Memory B cell (primary cell): ENCODE results near the gene RBM18.

ENCODE experiments used
- ATAC-seq: fragments of 150-1000 bp; cut with Tn5 transposase; 2 replicates; pipeline ENCODE4 v1.10.0; 2021; ENCODE audit warnings: low read depth, mild to moderate bottlenecking, moderate library complexity
- DNase-seq, 2 donors: peaks; one replicate each; pipeline ENCODE4 v3.0.0; 2022; ENCODE audit warnings: low spot score in 2 of 2
- H3K27ac Mint-ChIP-seq: one replicate; pipeline ENCODE4 v1.8.0; 2022; ENCODE audit warnings: mild to moderate bottlenecking, moderate library complexity, mixed read lengths
- H3K27me3 Mint-ChIP-seq: one replicate; pipeline ENCODE4 v1.8.0; 2022; ENCODE audit warnings: mixed read lengths
- H3K36me3 Mint-ChIP-seq: one replicate; pipeline ENCODE4 v1.8.0; 2022; ENCODE audit warnings: mild to moderate bottlenecking, mixed read lengths
- H3K4me1 Mint-ChIP-seq: one replicate; pipeline ENCODE4 v1.8.0; 2022; ENCODE audit warnings: mixed read lengths
- H3K4me3 Mint-ChIP-seq: one replicate; pipeline ENCODE4 v1.8.0; 2022; ENCODE audit warnings: mild to moderate bottlenecking, moderate library complexity, mixed read lengths
- H3K9me3 Mint-ChIP-seq: one replicate; pipeline ENCODE4 v1.8.0; 2022; ENCODE audit warnings: mixed read lengths

Gene RBM18

DNA sequence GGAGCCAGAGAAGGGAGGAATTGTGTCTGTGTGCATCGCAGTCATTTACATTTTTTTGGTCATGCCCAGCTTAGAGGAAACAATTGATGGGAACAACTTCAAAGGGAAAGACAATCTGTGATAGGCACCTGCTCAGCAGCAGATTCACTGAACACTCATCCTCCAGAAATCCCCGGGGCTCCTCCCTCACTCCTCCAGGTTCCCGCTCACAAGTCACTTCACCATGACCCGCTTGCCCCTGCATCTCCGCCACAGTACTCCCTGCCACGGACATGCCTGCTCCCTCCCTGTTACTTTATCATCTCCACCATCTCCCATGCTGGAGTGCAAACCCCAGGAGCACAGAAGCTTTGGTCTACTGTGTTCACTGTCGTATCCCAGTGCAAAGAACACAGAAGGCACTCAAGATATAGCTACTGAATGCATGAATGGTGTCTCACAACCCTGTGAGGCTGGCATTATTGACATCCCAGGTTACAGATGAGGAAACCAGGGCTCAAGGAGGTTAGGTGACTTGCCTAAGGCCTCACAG is 52.1 kb downstream of the RBM18 start:
- Mint-ChIP-seq H3K9me3 (no peaks in the 10 kb centered on the region), H3K4me1 (peaks cover 7% of the 10 kb centered on the region), H3K27ac (no peak overlapping the region), H3K4me3 (peak overlapping the region; percentile 57), H3K27me3 (peaks cover 41% of the 10 kb centered on the region), H3K36me3 (no peaks in the 10 kb centered on the region)
- DNase-seq (no peak), ATAC-seq (no peak)

DNA sequence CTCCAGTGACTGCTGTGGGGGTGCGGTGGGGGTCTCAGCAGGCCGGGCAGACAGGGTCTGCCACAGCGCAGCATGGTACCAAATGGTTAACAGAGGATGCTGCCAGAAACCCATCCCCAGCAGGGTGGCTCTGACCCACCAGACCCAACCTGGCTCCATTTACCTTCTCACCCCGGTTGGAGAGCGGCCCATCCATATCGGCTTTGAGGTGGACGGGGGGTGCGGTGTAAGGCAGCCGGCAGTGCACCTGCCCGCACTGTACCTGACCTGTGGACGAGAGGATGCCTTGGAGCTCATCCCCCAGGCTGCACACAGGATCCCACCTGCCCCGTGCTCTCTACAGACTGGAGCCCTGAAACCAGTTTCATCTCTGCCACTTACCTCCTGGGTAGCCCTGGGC is 55.2 kb downstream of the RBM18 start:
- no peak for ATAC-seq
- H3K4me1 Mint-ChIP-seq, result peaks cover 7% of the 10 kb centered on the region
- H3K27me3 Mint-ChIP-seq, result peaks cover 29% of the 10 kb centered on the region
- H3K27ac Mint-ChIP-seq, result no peak overlapping the region
- DNase-seq, result no peak
- no peak overlapping the region for H3K4me3 Mint-ChIP-seq
- no peaks in the 10 kb centered on the region for H3K36me3 Mint-ChIP-seq
- H3K9me3 Mint-ChIP-seq, result no peaks in the 10 kb centered on the region

DNA sequence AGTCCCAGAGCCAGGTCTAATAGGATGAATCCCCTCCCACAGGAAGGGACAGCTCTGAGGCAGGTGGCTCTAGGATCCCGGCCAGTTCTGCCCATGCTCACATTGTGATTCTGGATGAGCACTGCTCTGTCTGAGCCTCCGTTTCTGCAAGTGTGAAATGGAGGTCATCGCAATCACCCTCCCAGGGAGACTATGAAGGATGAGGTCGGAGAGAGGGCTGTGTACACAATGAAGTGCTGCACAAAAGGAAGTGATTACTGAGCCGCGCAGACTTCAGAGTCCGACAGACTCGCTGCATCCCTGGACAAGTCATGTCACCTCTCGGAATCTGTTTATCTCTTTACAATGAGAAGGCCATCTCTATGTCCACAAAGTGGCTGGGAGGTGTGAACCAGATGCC is 57.5 kb downstream of the RBM18 start:
- Mint-ChIP-seq H3K27ac (no peak overlapping the region), H3K27me3 (peaks cover 17% of the 10 kb centered on the region), H3K9me3 (no peaks in the 10 kb centered on the region), H3K36me3 (no peaks in the 10 kb centered on the region), H3K4me1 (no peaks in the 10 kb centered on the region), H3K4me3 (no peak overlapping the region)
- DNase-seq (no peak), ATAC-seq (no peak)

DNA sequence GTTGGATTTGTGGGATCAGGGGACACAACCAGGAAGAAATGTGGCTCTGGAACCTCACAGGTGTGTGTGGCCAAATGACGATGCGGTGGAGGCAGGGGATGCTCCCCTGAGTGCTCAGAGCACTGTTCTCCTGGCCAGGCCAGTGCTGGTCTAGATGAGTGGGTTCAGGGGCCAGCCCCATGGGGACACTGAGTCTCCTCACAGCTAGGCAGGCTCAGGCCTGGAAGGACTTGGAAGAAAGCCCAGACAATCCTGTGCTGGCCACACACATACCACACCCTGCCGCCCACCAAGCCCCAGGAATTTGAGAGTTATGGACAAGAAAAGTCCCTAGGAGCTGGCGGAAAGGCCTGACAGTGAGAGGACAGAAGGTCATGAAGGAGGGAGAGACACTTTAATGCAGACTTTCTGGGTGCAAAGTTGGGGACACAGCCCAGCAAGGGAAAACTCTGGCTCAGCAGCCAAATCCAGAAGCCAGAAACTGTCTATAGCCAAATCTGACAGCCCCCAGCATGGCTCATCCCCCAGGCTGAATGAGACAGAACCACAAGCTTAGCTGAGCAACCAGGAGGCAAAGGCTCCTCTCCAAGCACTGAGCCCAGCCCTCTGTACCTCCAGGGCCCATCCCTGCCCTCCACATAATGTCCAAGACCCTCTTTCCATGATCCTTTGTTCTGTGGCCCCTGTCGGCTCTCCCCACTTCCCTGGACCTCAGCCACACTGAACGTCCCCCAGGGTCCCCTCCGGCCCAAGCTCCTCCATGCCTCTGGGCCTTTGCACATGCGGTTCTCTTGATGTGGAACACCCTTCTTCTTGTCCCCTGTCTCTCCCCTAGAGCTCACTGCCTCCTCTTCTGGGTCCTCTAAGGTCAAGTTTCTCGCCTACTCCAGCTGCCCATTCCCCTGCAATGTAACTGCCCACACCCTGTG is 58.3 kb downstream of the RBM18 start:
- Mint-ChIP-seq H3K9me3 (no peaks in the 10 kb centered on the region), H3K36me3 (no peaks in the 10 kb centered on the region), H3K4me1 (no peaks in the 10 kb centered on the region), H3K27me3 (peaks cover 16% of the 10 kb centered on the region), H3K4me3 (no peak overlapping the region), H3K27ac (no peak overlapping the region)
- ATAC-seq (no peak), DNase-seq (no peak)

DNA sequence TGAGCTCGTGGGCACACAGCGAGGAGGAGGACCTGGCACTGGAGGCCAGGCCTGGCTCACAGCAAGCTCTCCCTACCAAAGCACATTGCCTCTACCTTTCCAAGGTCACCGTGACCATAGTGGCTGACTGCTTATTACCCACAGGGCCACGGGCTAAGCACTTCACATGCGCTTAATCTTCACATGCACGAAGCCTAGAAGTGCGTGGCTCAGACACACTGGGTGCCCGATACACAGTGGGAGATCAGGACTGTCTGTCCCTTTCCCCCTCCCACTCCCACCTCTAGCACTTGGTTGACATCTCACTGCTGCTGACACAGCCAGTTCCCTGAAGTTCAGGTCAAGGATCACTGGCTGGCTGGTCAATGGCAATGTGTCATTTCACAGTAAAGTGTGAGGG is 59.5 kb downstream of the RBM18 start:
- DNase-seq, result no peak
- Mint-ChIP-seq H3K4me3 (no peak overlapping the region), H3K4me1 (no peaks in the 10 kb centered on the region), H3K36me3 (no peaks in the 10 kb centered on the region), H3K27me3 (peaks cover 12% of the 10 kb centered on the region), H3K9me3 (no peaks in the 10 kb centered on the region), H3K27ac (no peak overlapping the region)
- ATAC-seq, result no peak

DNA sequence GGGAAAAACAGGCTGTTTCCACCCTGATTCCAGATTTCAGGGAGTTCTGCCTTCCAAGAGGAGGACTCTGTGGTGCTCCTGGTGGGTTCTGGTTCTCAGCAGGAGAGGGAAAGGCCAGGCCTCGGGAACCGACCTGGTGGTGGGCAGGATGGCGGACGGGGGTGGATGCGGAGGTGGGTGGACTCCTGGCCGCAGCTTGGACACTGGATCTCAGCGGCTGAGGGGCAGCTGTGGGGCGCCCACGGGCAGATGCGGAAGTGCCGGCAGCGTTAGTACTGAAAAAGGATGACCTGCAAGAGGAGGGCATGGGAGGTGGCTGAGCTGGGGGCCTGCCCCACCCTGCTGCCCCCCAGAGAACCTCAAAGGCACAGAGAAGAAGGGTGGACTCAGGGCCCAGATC is 60.1 kb downstream of the RBM18 start:
- no peak for DNase-seq

DNA sequence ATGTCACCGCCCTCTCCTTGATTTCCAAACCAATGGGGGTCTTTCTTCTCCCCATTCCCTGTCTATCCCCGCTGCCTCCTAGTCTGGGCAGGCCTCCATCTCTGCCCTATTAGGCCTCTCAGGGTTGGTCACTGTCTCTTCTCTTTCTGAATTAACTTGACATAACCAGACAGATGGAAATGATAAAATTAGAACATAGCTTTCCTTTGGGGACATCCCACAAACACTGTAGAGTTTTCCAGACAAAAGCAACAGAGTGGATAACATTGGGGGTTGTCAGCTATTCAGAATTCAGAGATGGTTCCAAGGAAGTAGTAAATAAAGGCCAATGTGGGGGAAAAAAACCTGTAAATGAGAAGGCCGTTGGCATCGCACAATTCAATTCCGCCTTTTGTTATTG is 60.6 kb downstream of the RBM18 start:
- DNase-seq, result no peak
- no peaks in the 10 kb centered on the region for H3K36me3 Mint-ChIP-seq
- no peaks in the 10 kb centered on the region for H3K9me3 Mint-ChIP-seq
- H3K27me3 Mint-ChIP-seq, result peaks cover 10% of the 10 kb centered on the region
- no peak overlapping the region for H3K27ac Mint-ChIP-seq
- H3K4me3 Mint-ChIP-seq, result no peak overlapping the region
- ATAC-seq, result no peak
- no peaks in the 10 kb centered on the region for H3K4me1 Mint-ChIP-seq

More for the DNA sequence above, 60.1 kb downstream of the RBM18 start:
- ATAC-seq, result no peak
- H3K9me3 Mint-ChIP-seq, result no peaks in the 10 kb centered on the region
- H3K4me3 Mint-ChIP-seq, result no peak overlapping the region
- H3K4me1 Mint-ChIP-seq, result no peaks in the 10 kb centered on the region
- H3K27ac Mint-ChIP-seq, result no peak overlapping the region
- H3K27me3 Mint-ChIP-seq, result peaks cover 10% of the 10 kb centered on the region
- H3K36me3 Mint-ChIP-seq, result no peaks in the 10 kb centered on the region

DNA sequence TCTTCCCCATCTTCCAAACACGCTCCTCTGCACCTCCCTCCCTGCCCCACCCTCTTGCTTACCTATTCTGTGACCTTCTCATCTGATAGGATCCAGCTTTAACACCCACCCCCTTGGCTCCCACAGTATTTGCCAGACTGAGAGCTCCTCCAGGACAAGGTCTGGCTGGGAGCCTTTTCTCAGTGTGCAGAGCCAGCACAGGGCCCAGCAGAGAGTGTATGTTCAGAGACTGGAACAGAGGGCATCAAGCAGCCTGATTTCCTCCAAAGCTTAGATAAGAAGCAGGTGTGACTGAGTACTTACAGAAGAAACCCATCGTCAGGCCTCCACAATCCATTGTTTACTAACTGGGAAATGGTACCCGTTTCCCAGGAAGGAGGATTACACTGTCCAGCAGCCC is 62.5 kb downstream of the RBM18 start:
- Mint-ChIP-seq H3K4me3 (no peak overlapping the region), H3K27me3 (peaks cover 11% of the 10 kb centered on the region), H3K9me3 (no peaks in the 10 kb centered on the region), H3K27ac (no peak overlapping the region), H3K4me1 (no peaks in the 10 kb centered on the region), H3K36me3 (no peaks in the 10 kb centered on the region)
- ATAC-seq (no peak), DNase-seq (no peak)

DNA sequence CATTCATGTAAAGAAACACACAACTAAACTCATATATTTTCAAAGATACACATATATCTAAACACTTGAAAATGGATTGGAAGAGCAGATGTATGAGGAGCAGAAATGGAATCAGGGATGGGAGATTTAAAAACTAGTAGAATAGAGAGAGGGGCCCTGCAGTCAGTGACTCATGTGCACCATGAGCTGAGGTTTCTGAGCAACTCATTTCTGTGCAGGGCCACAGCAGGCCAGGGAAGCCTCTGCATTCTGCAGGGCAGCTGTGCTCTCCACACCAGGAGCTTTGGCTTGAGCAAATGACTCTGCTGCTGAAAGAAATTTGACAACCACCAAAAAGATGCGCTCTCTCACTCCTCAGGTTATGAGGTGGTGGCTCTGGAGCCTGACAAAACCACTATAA is 63.0 kb downstream of the RBM18 start:
- H3K4me1 Mint-ChIP-seq, result no peaks in the 10 kb centered on the region
- ATAC-seq (no peak), DNase-seq (no peak)
- H3K36me3 Mint-ChIP-seq, result no peaks in the 10 kb centered on the region
- peaks cover 10% of the 10 kb centered on the region for H3K27me3 Mint-ChIP-seq
- no peaks in the 10 kb centered on the region for H3K9me3 Mint-ChIP-seq
- no peak overlapping the region for H3K4me3 Mint-ChIP-seq
- no peak overlapping the region for H3K27ac Mint-ChIP-seq

DNA sequence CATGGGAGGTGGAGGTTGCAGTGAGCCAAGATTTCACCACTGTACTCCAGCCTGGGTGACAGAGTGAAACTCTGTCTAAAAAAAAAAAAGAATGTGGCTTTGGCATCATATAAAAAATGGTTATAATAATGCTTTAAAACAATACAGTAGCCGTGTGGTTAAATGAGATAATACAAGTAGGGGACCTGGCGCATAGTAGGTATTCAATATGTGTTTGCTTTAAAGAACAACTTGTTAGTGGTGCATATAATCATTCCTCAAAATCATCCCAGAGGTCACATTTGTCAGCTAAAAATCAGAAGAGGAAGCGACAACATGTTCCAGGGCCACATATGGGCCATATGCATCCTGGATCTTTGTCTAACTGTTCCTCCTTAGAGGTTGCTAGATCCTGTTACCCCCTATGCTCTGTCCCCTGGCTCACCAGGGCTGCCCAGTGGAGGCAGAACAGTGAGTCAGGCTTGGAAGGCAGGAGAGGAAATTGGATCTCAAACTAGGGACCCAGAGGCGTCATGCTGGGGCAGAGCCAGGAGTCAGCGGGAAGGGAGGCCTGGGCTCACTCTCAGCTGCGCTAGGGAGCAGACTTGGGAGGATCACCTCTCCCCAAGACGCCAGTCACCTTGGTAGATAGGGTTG is 63.6 kb downstream of the RBM18 start:
- Mint-ChIP-seq H3K9me3 (no peaks in the 10 kb centered on the region), H3K4me3 (no peak overlapping the region), H3K27ac (no peak overlapping the region), H3K4me1 (no peaks in the 10 kb centered on the region), H3K27me3 (peaks cover 10% of the 10 kb centered on the region), H3K36me3 (no peaks in the 10 kb centered on the region)
- no peak for DNase-seq
- ATAC-seq, result no peak

DNA sequence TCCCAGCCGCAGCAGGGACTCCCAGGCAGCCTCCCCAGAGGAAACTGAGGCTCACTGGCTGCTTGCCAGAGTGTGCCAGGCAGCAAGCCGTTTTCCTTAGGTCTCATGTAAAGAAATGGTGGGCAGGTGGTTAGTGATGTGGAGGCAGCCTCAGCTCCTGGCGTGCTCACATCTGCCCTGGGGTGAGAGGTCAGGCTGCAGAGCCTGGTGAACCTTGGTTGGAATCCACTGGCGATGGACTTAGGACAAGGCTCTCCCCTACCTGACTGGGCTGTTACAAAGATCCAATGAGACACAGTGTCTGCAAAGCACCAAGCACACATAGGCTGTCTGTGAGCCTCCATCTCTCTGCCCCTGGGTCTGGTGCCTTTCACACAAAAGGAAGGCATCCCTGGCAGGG is 66.8 kb downstream of the RBM18 start:
- H3K9me3 Mint-ChIP-seq, result no peaks in the 10 kb centered on the region
- H3K4me1 Mint-ChIP-seq, result no peaks in the 10 kb centered on the region
- H3K4me3 Mint-ChIP-seq, result no peak overlapping the region
- no peak for ATAC-seq
- no peak for DNase-seq
- peaks cover 14% of the 10 kb centered on the region for H3K27me3 Mint-ChIP-seq
- no peak overlapping the region for H3K27ac Mint-ChIP-seq
- H3K36me3 Mint-ChIP-seq, result no peaks in the 10 kb centered on the region

DNA sequence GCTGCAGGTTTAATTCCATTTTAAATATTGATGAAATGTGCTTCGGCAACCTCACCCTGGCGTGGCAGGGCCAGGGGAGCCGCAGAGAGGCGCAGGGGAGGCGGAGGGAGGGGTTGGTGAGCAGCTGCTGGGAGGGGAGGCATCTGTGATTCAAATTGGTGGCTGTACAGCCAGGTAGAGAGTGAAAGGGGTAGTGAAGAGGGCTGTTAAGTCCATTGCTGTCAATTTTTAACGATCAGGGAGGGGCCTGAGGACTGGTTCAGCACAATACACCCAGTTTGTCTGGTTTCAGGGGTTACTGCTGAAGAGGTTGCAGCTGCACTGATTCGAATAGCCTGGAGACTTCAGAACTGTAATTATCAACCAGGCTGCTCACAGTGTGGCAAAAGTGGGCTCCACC is 67.2 kb downstream of the RBM18 start:
- DNase-seq (no peak), ATAC-seq (no peak)
- Mint-ChIP-seq H3K4me3 (no peak overlapping the region), H3K4me1 (no peaks in the 10 kb centered on the region), H3K27me3 (peaks cover 14% of the 10 kb centered on the region), H3K36me3 (no peaks in the 10 kb centered on the region), H3K9me3 (no peaks in the 10 kb centered on the region), H3K27ac (no peak overlapping the region)

DNA sequence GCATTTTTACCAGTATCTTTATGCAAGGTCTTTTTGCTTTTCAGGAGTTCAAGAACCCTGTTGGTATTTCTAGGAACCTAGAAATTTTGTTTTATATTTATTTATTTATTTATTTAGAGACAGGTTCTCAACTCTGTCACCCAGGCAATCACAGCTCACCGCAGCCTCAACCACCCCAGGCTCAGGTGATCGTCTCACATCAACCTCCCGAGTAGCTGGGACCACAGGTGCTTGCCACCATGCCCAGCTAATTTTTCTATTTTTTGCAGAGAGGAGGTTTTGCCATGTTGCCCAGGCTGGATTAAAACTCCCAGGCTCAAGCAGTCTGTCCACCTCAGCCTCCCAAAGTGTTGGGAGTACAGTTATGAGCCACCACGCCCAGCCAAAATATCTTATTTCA is 68.8 kb downstream of the RBM18 start:
- H3K4me1 Mint-ChIP-seq, result no peaks in the 10 kb centered on the region
- no peaks in the 10 kb centered on the region for H3K9me3 Mint-ChIP-seq
- DNase-seq (no peak), ATAC-seq (no peak)
- H3K27ac Mint-ChIP-seq, result no peak overlapping the region
- H3K36me3 Mint-ChIP-seq, result no peaks in the 10 kb centered on the region
- H3K27me3 Mint-ChIP-seq, result peaks cover 14% of the 10 kb centered on the region
- no peak overlapping the region for H3K4me3 Mint-ChIP-seq

DNA sequence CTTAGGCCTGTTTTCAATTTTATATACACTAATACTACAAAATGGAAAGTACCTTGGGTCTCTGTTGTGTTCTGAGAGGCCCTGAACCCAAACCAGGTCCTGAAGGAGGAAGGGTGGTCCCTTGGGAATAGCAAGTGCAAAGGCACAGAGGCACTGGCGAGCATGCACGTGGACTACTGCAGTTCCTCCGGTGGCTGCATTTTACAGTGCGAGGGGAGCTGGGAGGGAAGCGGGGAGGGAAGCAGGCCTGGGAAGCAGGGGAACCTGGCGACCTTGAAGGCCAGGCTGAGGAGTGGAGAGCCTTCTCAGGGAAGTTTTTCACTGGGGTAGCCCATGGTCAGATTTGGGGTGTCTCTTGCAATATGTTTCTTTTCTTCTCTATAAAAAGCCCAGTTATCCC is 71.0 kb downstream of the RBM18 start:
- H3K9me3 Mint-ChIP-seq, result no peaks in the 10 kb centered on the region
- H3K4me1 Mint-ChIP-seq, result no peaks in the 10 kb centered on the region
- DNase-seq, result no peak
- ATAC-seq, result no peak
- peaks cover 14% of the 10 kb centered on the region for H3K27me3 Mint-ChIP-seq
- H3K4me3 Mint-ChIP-seq, result no peak overlapping the region
- H3K27ac Mint-ChIP-seq, result no peak overlapping the region
- H3K36me3 Mint-ChIP-seq, result no peaks in the 10 kb centered on the region
